HG03432 (cell line): ENCODE measurements around the gene ZNF677.
A peak's percentile ranks its signal among the peaks of the same experiment; 100 is the strongest.
"Not testable (repeated sequence)": the region's sequence is repeated elsewhere in the genome, so short reads cannot be mapped to it uniquely, and the experiment has no call there.

ENCODE experiments used
- ATAC-seq: cut with Tn5 transposase; IDR thresholded peaks from one replicate; pipeline ENCODE4 v1.9.1; 2021; ENCODE audit warnings: mild to moderate bottlenecking, moderate library complexity; ENCODE audit not compliant: unreplicated experiment

The ZNF677 gene

GRCh38 chr19:53254411-53255341 lies at the start of gene ZNF677:
Gene ZNF677 (minus strand): TSS chr19:53254873. CDS start chr19:53251550, 3,323 bp downstream.
- no peak for ATAC-seq

GRCh38 chr19:53301341-53301740 lies 46.7 kb upstream of the ZNF677 start:
- ATAC-seq: not testable (repeated sequence)

GRCh38 chr19:53294786-53295441 lies 40.2 kb upstream of the ZNF677 start:
- no peak for ATAC-seq

- no peak for ATAC-seq
Measured at GRCh38 chr19:53290758-53291549, 36.3 kb upstream of the ZNF677 start.

- no peak for ATAC-seq
Measured at GRCh38 chr19:53285087-53285486, 30.4 kb upstream of the ZNF677 start.

- not testable (repeated sequence) for ATAC-seq
Measured at GRCh38 chr19:53281947-53282346, 27.3 kb upstream of the ZNF677 start.

- no peak for ATAC-seq
Measured at GRCh38 chr19:53275480-53275879, 20.8 kb upstream of the ZNF677 start.

- ATAC-seq: no peak
Measured at GRCh38 chr19:53272044-53272443, 17.4 kb upstream of the ZNF677 start.

GRCh38 chr19:53269861-53270260 lies 15.2 kb upstream of the ZNF677 start:
- ATAC-seq: not testable (repeated sequence)

- ATAC-seq: not testable (repeated sequence)
Measured at GRCh38 chr19:53267623-53268022, 12.9 kb upstream of the ZNF677 start, which contains the start of gene VN1R4. Gene VN1R4 (minus strand): TSS chr19:53267723. CDS start chr19:53267665, 58 bp downstream.

- not testable (repeated sequence) for ATAC-seq
Measured at GRCh38 chr19:53257715-53258342, 3.2 kb upstream of the ZNF677 start, which contains the start of gene VN1R2. Gene VN1R2 (plus strand): TSS chr19:53258292. CDS start chr19:53258376, 84 bp downstream.

- ATAC-seq: no peak
Measured at GRCh38 chr19:53246498-53246897, 8.2 kb downstream of the ZNF677 start.

GRCh38 chr19:53237114-53237777 lies 17.4 kb downstream of the ZNF677 start:
- no peak for ATAC-seq

GRCh38 chr19:53224606-53225005 lies 30.1 kb downstream of the ZNF677 start:
- no peak for ATAC-seq

- not testable (repeated sequence) for ATAC-seq
Measured at GRCh38 chr19:53222716-53223115, 32.0 kb downstream of the ZNF677 start.

- no peak for ATAC-seq
Measured at GRCh38 chr19:53212703-53213320, 41.9 kb downstream of the ZNF677 start.

GRCh38 chr19:53211554-53211953 lies 43.1 kb downstream of the ZNF677 start:
- ATAC-seq: not testable (repeated sequence)

- peak; percentile 43 for ATAC-seq
Measured at GRCh38 chr19:53196777-53197396, 57.8 kb downstream of the ZNF677 start.
